Suppressor macrophage (primary cell): ENCODE measurements around the gene IQCF2.
"Not testable (repeated sequence)": the region's sequence is repeated elsewhere in the genome, so short reads cannot be mapped to it uniquely, and the experiment has no call there.

Experiments used
- DNase-seq, 4 experiments: peaks; one replicate each; pipeline ENCODE4 v3.0.0-alpha.2; 2020 to 2022

Gene IQCF2

GRCh38 chr3:51879937-51880336 lies 18.5 kb downstream of the IQCF2 start:
- no peak for DNase-seq

GRCh38 chr3:51886447-51886846 lies 25.0 kb downstream of the IQCF2 start:
- no peak for DNase-seq

GRCh38 chr3:51887620-51888019 lies 26.2 kb downstream of the IQCF2 start:
- DNase-seq: no peak

- DNase-seq: no peak
Observed at GRCh38 chr3:51888463-51889105, 27.2 kb downstream of the IQCF2 start.

- no peak for DNase-seq
Observed at GRCh38 chr3:51891242-51892039, 30.0 kb downstream of the IQCF2 start.

- DNase-seq: no peak
Observed at GRCh38 chr3:51894391-51894790, 33.0 kb downstream of the IQCF2 start.

GRCh38 chr3:51894939-51895338 lies 33.5 kb downstream of the IQCF2 start:
- no peak for DNase-seq

GRCh38 chr3:51896607-51897305 lies 35.3 kb downstream of the IQCF2 start:
- DNase-seq: no peak

GRCh38 chr3:51897391-51897790 lies 36.0 kb downstream of the IQCF2 start:
- no peak for DNase-seq

- DNase-seq: not testable (repeated sequence)
Observed at GRCh38 chr3:51900043-51900442, 38.6 kb downstream of the IQCF2 start.

GRCh38 chr3:51902361-51902760 lies 40.9 kb downstream of the IQCF2 start:
- not testable (repeated sequence) for DNase-seq

- DNase-seq: no peak
Observed at GRCh38 chr3:51904034-51904823, 42.8 kb downstream of the IQCF2 start.

GRCh38 chr3:51908026-51908425 lies 46.6 kb downstream of the IQCF2 start:
- DNase-seq: no peak
